Fibroblast of peridontal ligament (primary cell): ENCODE data around the gene RSKR.
"Not testable (repeated sequence)": the region's sequence is repeated elsewhere in the genome, so short reads cannot be mapped to it uniquely, and the experiment has no call there.

Experiments
- DNase-seq: peaks from one replicate; pipeline ENCODE4 v3.0.0-alpha.2; 2010; ENCODE audit errors: extremely low read depth

Gene RSKR

GRCh38 chr17:28623696-28624095, 9.7 kb upstream of the RSKR start:
- no peak for DNase-seq

- no peak for DNase-seq
These were observed 8.2 kb upstream of the RSKR start for GRCh38 chr17:28622186-28622585.

GRCh38 chr17:28620010-28620409, 6.0 kb upstream of the RSKR start:
- no peak for DNase-seq

- no peak for DNase-seq
These were observed 4.5 kb upstream of the RSKR start for GRCh38 chr17:28618464-28618863.

- DNase-seq, result no peak
These were observed 2.3 kb upstream of the RSKR start for GRCh38 chr17:28616281-28616680.

- DNase-seq, result no peak
These were observed 1.4 kb upstream of the RSKR start for GRCh38 chr17:28615260-28615940.

GRCh38 chr17:28612936-28613872, 781 bp downstream of the RSKR start:
- peak; percentile 40 for DNase-seq

GRCh38 chr17:28612531-28612930, 1.5 kb downstream of the RSKR start:
- DNase-seq, result no peak

- DNase-seq, result no peak
These were observed 3.6 kb downstream of the RSKR start for GRCh38 chr17:28610376-28610775.

GRCh38 chr17:28604031-28604430, 10.0 kb downstream of the RSKR start:
- DNase-seq, result not testable (repeated sequence)

- peak; percentile 83 for DNase-seq
These were observed 14.4 kb downstream of the RSKR start for GRCh38 chr17:28599311-28600184.

GRCh38 chr17:28598799-28599310, 15.1 kb downstream of the RSKR start, which contains the start of gene SPAG5:
Gene SPAG5, minus strand, starts transcription at chr17:28599025. Its CDS starts 79 bp downstream, at chr17:28598946.
- DNase-seq, result peak; percentile 84

GRCh38 chr17:28598389-28598788, 15.6 kb downstream of the RSKR start:
- no peak for DNase-seq

GRCh38 chr17:28597606-28598383, 16.2 kb downstream of the RSKR start:
- no peak for DNase-seq

GRCh38 chr17:28592260-28592659, 21.7 kb downstream of the RSKR start:
- no peak for DNase-seq

GRCh38 chr17:28585851-28586250, 28.1 kb downstream of the RSKR start:
- DNase-seq, result no peak

GRCh38 chr17:28584434-28584833, 29.6 kb downstream of the RSKR start:
- DNase-seq, result no peak

GRCh38 chr17:28582513-28582912, 31.5 kb downstream of the RSKR start:
- DNase-seq, result no peak

GRCh38 chr17:28580959-28581358, 33.0 kb downstream of the RSKR start:
- no peak for DNase-seq

- no peak for DNase-seq
These were observed 34.5 kb downstream of the RSKR start for GRCh38 chr17:28579526-28579925.
